OCI-LY3 (cell line): ENCODE data around the gene MAMSTR.

Source experiments
- H2AFZ ChIP-seq: fragments of 200-600, 300-600 bp; shearing (Covaris generic); 2 replicates; pipeline ENCODE4 v1.6.0; 2014; ENCODE audit warnings: antibody characterized with exemption, low read depth, low read length
- H3K27ac ChIP-seq: fragments of 200-600, 300-600 bp; sonication (generic); 2 replicates; pipeline ENCODE4 v1.5.1; 2014; ENCODE audit warnings: mild to moderate bottlenecking, low read length, moderate library complexity, mixed read lengths
- H3K27me3 ChIP-seq: fragments of 200-600, 300-600 bp; sonication (generic); 2 replicates; pipeline ENCODE4 v1.6.1; 2014; ENCODE audit warnings: low read depth, low read length, mixed read lengths
- H3K36me3 ChIP-seq: fragments of 200-600, 300-600 bp; sonication (generic); replicated peaks from 2 replicates; pipeline ENCODE3; 2014; ENCODE audit warnings: low read depth, low read length, mixed read lengths
- H3K4me1 ChIP-seq: fragments of 300-600, 200-600 bp; sonication (generic); 2 replicates; pipeline ENCODE4 v1.6.1; 2014; ENCODE audit warnings: low read length, mixed read lengths
- H3K4me2 ChIP-seq: fragments of 200-600, 300-600 bp; sonication (generic); 2 replicates; pipeline ENCODE4 v1.6.1; 2014; ENCODE audit warnings: low read length, mixed read lengths
- H3K4me3 ChIP-seq: fragments of 300-600, 200-600 bp; sonication (generic); 2 replicates; pipeline ENCODE4 v1.5.1; 2014; ENCODE audit warnings: antibody characterized with exemption, mild to moderate bottlenecking, low read length, moderate library complexity
- H3K79me2 ChIP-seq: fragments of 300-600, 200-600 bp; shearing (Covaris generic); 2 replicates; pipeline ENCODE4 v1.6.1; 2014; ENCODE audit warnings: mild to moderate bottlenecking, low read length, mixed read lengths
- H3K9ac ChIP-seq: fragments of 300-600, 200-600 bp; shearing (Covaris generic); 2 replicates; pipeline ENCODE4 v1.6.0; 2014; ENCODE audit warnings: mild to moderate bottlenecking, low read length, moderate library complexity
- H3K9me3 ChIP-seq: fragments of 200-600, 300-600 bp; shearing (Covaris generic); 2 replicates; pipeline ENCODE4 v1.6.1; 2014; ENCODE audit warnings: low read length, mixed read lengths; ENCODE audit not compliant: insufficient read depth
- H4K20me1 ChIP-seq: fragments of 200-600, 300-600 bp; sonication (generic); 2 replicates; pipeline ENCODE4 v1.6.1; 2016; ENCODE audit warnings: low read length, mixed read lengths; ENCODE audit not compliant: insufficient read depth
- CTCF ChIP-seq: fragments of 200-600, 300-600 bp; sonication (generic); IDR thresholded peaks from 2 replicates; pipeline ENCODE4 v1.5.1; 2014; ENCODE audit warnings: antibody characterized with exemption, low read length, low read depth
- EZH2phosphoT487 ChIP-seq: fragments of 200-600 bp; shearing (Covaris generic); IDR thresholded peaks from 2 replicates; pipeline ENCODE4 v1.6.1; 2018; ENCODE audit warnings: antibody characterized with exemption, mixed run types, low read depth

MAMSTR gene

GRCh38 chr19:48738557-48739403 lies 19.3 kb upstream of the MAMSTR start:
- Histone ChIP-seq H4K20me1 (no peaks in the 10 kb centered on the region), H3K4me3 (no peak overlapping the region), H3K79me2 (no peaks in the 10 kb centered on the region), H3K9me3 (no peaks in the 10 kb centered on the region), H3K27me3 (no peaks in the 10 kb centered on the region), H2AFZ (no peak overlapping the region), H3K27ac (no peak overlapping the region), H3K36me3 (no peaks in the 10 kb centered on the region), H3K4me2 (no peak overlapping the region), H3K4me1 (no peaks in the 10 kb centered on the region), H3K9ac (no peak overlapping the region)
- TF ChIP-seq EZH2phosphoT487 = no peak
- no peak for TF ChIP-seq CTCF

DNA sequence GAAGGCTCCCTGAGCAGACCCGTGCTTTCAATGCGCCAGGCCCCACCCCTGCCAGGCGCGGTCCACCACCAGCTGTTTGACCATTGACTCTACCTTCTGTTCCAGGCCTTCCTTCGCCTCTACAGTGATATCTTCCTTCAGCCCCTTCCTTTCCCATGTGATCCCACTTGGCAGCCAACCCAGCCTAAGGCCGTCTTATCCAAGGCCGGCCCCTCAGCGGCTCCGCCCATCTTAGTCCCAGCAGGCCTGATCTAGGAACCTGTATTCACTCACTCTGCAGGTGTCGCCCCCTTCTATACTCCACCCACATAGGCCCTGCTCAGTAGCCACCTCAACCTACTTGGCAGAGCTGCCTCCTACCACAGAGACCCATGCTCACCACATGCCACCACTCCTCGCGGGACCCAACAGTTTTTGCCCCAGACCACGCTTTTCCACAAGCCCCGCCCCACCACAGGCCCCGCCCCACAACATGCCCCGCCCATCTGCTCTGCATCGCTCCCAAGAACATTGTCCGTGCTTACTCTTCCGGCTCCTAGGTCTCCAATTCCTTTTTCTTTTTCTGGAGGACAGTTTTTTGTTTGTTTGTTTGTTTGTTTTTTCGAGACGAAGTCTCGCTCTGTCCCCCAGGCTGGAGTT lies 18.0 kb upstream of the MAMSTR start:
- no peak overlapping the region for H3K4me3 ChIP-seq
- no peak overlapping the region for H3K4me2 ChIP-seq
- no peaks in the 10 kb centered on the region for H3K4me1 ChIP-seq
- no peak overlapping the region for H2AFZ ChIP-seq
- no peak overlapping the region for H3K9ac ChIP-seq
- no peaks in the 10 kb centered on the region for H4K20me1 ChIP-seq
- no peaks in the 10 kb centered on the region for H3K36me3 ChIP-seq
- no peaks in the 10 kb centered on the region for H3K27me3 ChIP-seq
- no peak for TF ChIP-seq CTCF
- TF ChIP-seq EZH2phosphoT487 = no peak
- H3K27ac ChIP-seq = no peak overlapping the region
- no peaks in the 10 kb centered on the region for H3K79me2 ChIP-seq
- H3K9me3 ChIP-seq = no peaks in the 10 kb centered on the region

- no peaks in the 10 kb centered on the region for H3K79me2 ChIP-seq
- no peaks in the 10 kb centered on the region for H3K4me1 ChIP-seq
- H3K4me3 ChIP-seq = no peak overlapping the region
- no peaks in the 10 kb centered on the region for H3K9me3 ChIP-seq
- H3K36me3 ChIP-seq = no peaks in the 10 kb centered on the region
- no peaks in the 10 kb centered on the region for H3K27me3 ChIP-seq
- TF ChIP-seq EZH2phosphoT487 (no peak), CTCF (no peak)
- H3K4me2 ChIP-seq = no peak overlapping the region
- H4K20me1 ChIP-seq = no peaks in the 10 kb centered on the region
- H3K9ac ChIP-seq = no peak overlapping the region
- no peak overlapping the region for H2AFZ ChIP-seq
- H3K27ac ChIP-seq = no peak overlapping the region
These were observed 15.6 kb upstream of the MAMSTR start for GRCh38 chr19:48735031-48735615.

DNA sequence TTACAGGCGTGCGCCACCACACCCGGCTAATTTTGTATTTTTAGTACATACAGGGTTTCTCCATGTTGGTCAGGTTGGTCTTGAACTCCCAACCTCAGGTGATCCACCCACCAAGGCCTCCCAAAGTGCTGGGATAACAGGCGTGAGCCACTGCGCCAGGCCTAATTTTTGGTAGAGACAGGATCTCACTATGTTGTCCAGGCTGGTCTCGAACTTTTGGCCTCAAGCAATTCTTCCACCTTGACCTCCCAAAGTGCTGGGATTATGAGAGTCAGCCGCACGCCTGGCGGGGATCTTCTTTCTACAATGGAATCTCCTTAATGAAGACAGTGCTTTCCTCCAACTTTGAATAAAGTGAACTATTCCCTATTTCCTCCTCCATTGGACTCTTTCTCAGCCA lies 15.1 kb upstream of the MAMSTR start:
- Histone ChIP-seq H3K36me3 (no peaks in the 10 kb centered on the region), H3K4me3 (no peak overlapping the region), H3K79me2 (no peaks in the 10 kb centered on the region), H4K20me1 (no peaks in the 10 kb centered on the region), H3K4me1 (no peaks in the 10 kb centered on the region), H3K9me3 (no peaks in the 10 kb centered on the region), H3K4me2 (no peak overlapping the region), H3K27me3 (no peaks in the 10 kb centered on the region), H3K27ac (no peak overlapping the region), H3K9ac (no peak overlapping the region), H2AFZ (no peak overlapping the region)
- TF ChIP-seq CTCF = no peak
- no peak for TF ChIP-seq EZH2phosphoT487
